Measurements from ENCODE around the gene DLG2.

DLG2 gene

DNA sequence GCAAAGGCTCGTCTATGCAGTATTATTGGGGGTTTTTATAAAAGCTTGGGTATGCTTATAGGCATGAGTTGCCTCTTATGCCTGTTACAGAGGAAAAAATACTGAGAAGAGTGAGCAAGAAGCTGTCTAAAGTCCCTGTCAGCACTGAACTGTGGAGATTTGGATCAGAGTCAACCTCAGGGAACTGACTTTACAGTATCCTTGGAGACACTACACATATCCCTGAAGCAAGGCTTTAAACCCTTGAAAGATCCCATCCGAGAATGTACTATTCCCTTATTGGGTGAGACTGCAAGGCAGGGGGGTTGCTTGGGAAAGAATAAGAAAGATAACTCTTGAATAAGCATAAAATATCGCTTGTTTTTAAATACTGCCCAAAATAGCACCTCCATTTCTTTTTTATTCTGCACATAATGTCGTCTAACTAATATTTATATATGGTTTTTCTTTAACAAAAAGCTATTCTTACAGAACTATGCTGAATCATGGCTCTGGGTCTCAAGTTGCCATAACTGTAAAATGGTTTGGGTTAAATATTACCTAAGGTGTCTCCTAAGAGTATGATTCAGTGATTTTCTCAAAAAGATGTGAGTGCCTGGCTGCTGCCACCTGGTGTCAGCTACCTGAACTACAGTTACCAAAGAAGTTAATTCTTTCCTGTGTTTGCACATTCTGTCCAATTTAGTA lies 1062.8 kb downstream of the DLG2 start:
- Histone ChIP-seq H3K27ac (ENCODE audit: low read length) (no peak overlapping the region), H3K4me3 (ENCODE audit: low read length) (no peak overlapping the region), H3K36me3 (replicated peaks; ENCODE audit: insufficient read depth, low read length) (no peaks in the 10 kb centered on the region), H3K4me2 (ENCODE audit: low read depth, low read length) (no peak overlapping the region), H3K4me1 (ENCODE audit: low read length) (no peaks in the 10 kb centered on the region), H3K9ac (ENCODE audit: low read length) (no peak overlapping the region), H2AFZ (ENCODE audit: low read length) (no peak overlapping the region), H4K20me1 (ENCODE audit: insufficient read depth, low read length) (no peaks in the 10 kb centered on the region), H3K9me3 (replicated peaks; ENCODE audit: insufficient read depth, low read length) (no peaks in the 10 kb centered on the region), H3K79me2 (ENCODE audit: low read length) (no peaks in the 10 kb centered on the region), H3K27me3 (replicated peaks; ENCODE audit: insufficient read depth, low read length) (no peaks in the 10 kb centered on the region), H3K9me2 (replicated peaks; ENCODE audit: insufficient read depth, low read length) (no peaks in the 10 kb centered on the region), H3F3A (ENCODE audit: insufficient read depth, low read length) (no peaks in the 10 kb centered on the region)
- DNase-seq = peak; percentile 44
- TF ChIP-seq EZH2phosphoT487 (IDR thresholded peaks at IDR 0.05; ENCODE audit: low read length) (no peak), EZH2 (optimal IDR thresholded peaks at IDR 0.05; ENCODE audit: low read depth, low read length) (no peak)
- TF ChIP-seq, protein P1, sequence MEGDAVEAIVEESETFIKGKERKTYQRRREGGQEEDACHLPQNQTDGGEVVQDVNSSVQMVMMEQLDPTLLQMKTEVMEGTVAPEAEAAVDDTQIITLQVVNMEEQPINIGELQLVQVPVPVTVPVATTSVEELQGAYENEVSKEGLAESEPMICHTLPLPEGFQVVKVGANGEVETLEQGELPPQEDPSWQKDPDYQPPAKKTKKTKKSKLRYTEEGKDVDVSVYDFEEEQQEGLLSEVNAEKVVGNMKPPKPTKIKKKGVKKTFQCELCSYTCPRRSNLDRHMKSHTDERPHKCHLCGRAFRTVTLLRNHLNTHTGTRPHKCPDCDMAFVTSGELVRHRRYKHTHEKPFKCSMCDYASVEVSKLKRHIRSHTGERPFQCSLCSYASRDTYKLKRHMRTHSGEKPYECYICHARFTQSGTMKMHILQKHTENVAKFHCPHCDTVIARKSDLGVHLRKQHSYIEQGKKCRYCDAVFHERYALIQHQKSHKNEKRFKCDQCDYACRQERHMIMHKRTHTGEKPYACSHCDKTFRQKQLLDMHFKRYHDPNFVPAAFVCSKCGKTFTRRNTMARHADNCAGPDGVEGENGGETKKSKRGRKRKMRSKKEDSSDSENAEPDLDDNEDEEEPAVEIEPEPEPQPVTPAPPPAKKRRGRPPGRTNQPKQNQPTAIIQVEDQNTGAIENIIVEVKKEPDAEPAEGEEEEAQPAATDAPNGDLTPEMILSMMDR (IDR thresholded peaks at IDR 0.05; ENCODE audit: low read length) = peak; percentile 85

DNA sequence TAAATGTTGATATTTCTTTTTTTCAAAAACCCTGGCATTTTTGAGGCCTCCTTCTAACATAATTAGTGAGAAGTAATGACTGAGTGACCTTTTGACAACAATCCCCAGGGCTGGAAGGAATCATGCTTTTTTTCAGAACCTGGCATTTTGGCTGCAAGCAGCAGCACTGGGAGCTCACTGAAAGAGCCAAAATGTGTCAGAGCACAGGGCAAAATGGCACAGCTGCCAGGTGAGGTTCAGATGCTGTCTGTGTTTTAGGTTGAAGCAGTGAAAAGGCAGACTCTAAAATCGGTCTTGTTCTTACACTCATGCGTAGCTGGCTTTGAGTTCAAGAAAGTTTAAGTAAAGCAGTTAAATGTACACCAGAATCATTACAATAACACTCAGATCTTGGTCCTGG lies 1063.8 kb downstream of the DLG2 start:
- H3K9me2 ChIP-seq (replicated peaks; ENCODE audit: insufficient read depth, low read length) = no peaks in the 10 kb centered on the region
- no peak overlapping the region for H3K9ac ChIP-seq (ENCODE audit: low read length)
- H3K9me3 ChIP-seq (replicated peaks; ENCODE audit: insufficient read depth, low read length) = no peaks in the 10 kb centered on the region
- no peaks in the 10 kb centered on the region for H4K20me1 ChIP-seq (ENCODE audit: insufficient read depth, low read length)
- no peak overlapping the region for H3K27ac ChIP-seq (ENCODE audit: low read length)
- no peak overlapping the region for H3K4me3 ChIP-seq (ENCODE audit: low read length)
- no peak overlapping the region for H3K4me2 ChIP-seq (ENCODE audit: low read depth, low read length)
- H3K79me2 ChIP-seq (ENCODE audit: low read length) = no peaks in the 10 kb centered on the region
- no peaks in the 10 kb centered on the region for H3K36me3 ChIP-seq (replicated peaks; ENCODE audit: insufficient read depth, low read length)
- TF ChIP-seq EZH2phosphoT487 (IDR thresholded peaks at IDR 0.05; ENCODE audit: low read length) = no peak
- no peak for TF ChIP-seq EZH2 (optimal IDR thresholded peaks at IDR 0.05; ENCODE audit: low read depth, low read length)
- TF ChIP-seq, protein P1 (IDR thresholded peaks at IDR 0.05; ENCODE audit: low read length) = no peak
- H2AFZ ChIP-seq (ENCODE audit: low read length) = no peak overlapping the region
- no peaks in the 10 kb centered on the region for H3F3A ChIP-seq (ENCODE audit: insufficient read depth, low read length)
- no peaks in the 10 kb centered on the region for H3K4me1 ChIP-seq (ENCODE audit: low read length)
- H3K27me3 ChIP-seq (replicated peaks; ENCODE audit: insufficient read depth, low read length) = no peaks in the 10 kb centered on the region
- no peak for DNase-seq

GRCh38 chr11:84560206-84560605 lies 1066.9 kb downstream of the DLG2 start:
- no peaks in the 10 kb centered on the region for H3F3A ChIP-seq (ENCODE audit: insufficient read depth, low read length)

More at GRCh38 chr11:84560206-84560605, 1066.9 kb downstream of the DLG2 start:
- no peak overlapping the region for H3K9ac ChIP-seq (ENCODE audit: low read length)
- H3K27me3 ChIP-seq (replicated peaks; ENCODE audit: insufficient read depth, low read length) = no peaks in the 10 kb centered on the region
- H3K27ac ChIP-seq (ENCODE audit: low read length) = no peak overlapping the region
- no peaks in the 10 kb centered on the region for H3K79me2 ChIP-seq (ENCODE audit: low read length)
- H3K9me3 ChIP-seq (replicated peaks; ENCODE audit: insufficient read depth, low read length) = no peaks in the 10 kb centered on the region
- no peak for DNase-seq
- TF ChIP-seq EZH2phosphoT487 (IDR thresholded peaks at IDR 0.05; ENCODE audit: low read length) (no peak), EZH2 (optimal IDR thresholded peaks at IDR 0.05; ENCODE audit: low read depth, low read length) (no peak)
- TF ChIP-seq, protein P1 (IDR thresholded peaks at IDR 0.05; ENCODE audit: low read length) = no peak
- H2AFZ ChIP-seq (ENCODE audit: low read length) = no peak overlapping the region
- no peaks in the 10 kb centered on the region for H3K4me1 ChIP-seq (ENCODE audit: low read length)
- H4K20me1 ChIP-seq (ENCODE audit: insufficient read depth, low read length) = no peaks in the 10 kb centered on the region
- no peaks in the 10 kb centered on the region for H3K36me3 ChIP-seq (replicated peaks; ENCODE audit: insufficient read depth, low read length)
- H3K4me3 ChIP-seq (ENCODE audit: low read length) = no peak overlapping the region
- no peaks in the 10 kb centered on the region for H3K9me2 ChIP-seq (replicated peaks; ENCODE audit: insufficient read depth, low read length)
- H3K4me2 ChIP-seq (ENCODE audit: low read depth, low read length) = no peak overlapping the region

All from MM.1S (cell line).